GM12891 (cell line): ENCODE results near the gene FNIP1.
"Not testable (repeated sequence)": the region's sequence is repeated elsewhere in the genome, so short reads cannot be mapped to it uniquely, and the experiment has no call there.

Experiments
- DNase-seq: peaks from one replicate; pipeline ENCODE4 v3.0.0; 2011; ENCODE audit warnings: low spot score; ENCODE audit not compliant: insufficient read length
- FAIRE-seq: peaks from 2 replicates; lab custom pipeline; 2011; peaks lifted over from hg19 to GRCh38; lab: Jason Lieb, UNC
- PAX5 ChIP-seq: IDR thresholded peaks from 2 replicates; pipeline ENCODE4 v1.6.1; 2011; ENCODE audit warnings: low read length, moderate library complexity, mild to moderate bottlenecking; ENCODE audit not compliant: insufficient read depth, severe bottlenecking
- POLR2A ChIP-seq: IDR thresholded peaks from 2 replicates; pipeline ENCODE4 v1.6.1; 2011; ENCODE audit warnings: low read depth, low read length, control low read depth
- POLR2AphosphoS5 ChIP-seq: IDR thresholded peaks from 2 replicates; pipeline ENCODE4 v1.6.1; 2011; ENCODE audit warnings: low read depth, low read length, control low read depth
- POU2F2 ChIP-seq: IDR thresholded peaks from 2 replicates; pipeline ENCODE4 v1.6.1; 2011; ENCODE audit warnings: low read depth, mild to moderate bottlenecking, control low read depth, low read length, moderate library complexity
- SPI1 ChIP-seq: IDR thresholded peaks from 2 replicates; pipeline ENCODE4 v1.6.1; 2011; ENCODE audit warnings: low read depth, low read length, control low read depth
- TAF1 ChIP-seq: IDR thresholded peaks from 2 replicates; pipeline ENCODE4 v1.6.1; 2011; ENCODE audit warnings: low read depth, low read length, control low read depth

FNIP1 gene

GRCh38 chr5:131634666-131634995, 162.2 kb downstream of the FNIP1 start:
- TF ChIP-seq POLR2AphosphoS5 = no peak
- TF ChIP-seq POLR2A = no peak
- no peak for TF ChIP-seq POU2F2
- no peak for TF ChIP-seq TAF1
- no peak for TF ChIP-seq PAX5
- TF ChIP-seq SPI1 = no peak
- FAIRE-seq = no peak

GRCh38 chr5:131634238-131634637, 162.6 kb downstream of the FNIP1 start:
- peak; percentile 13 for FAIRE-seq
- no peak for TF ChIP-seq TAF1
- TF ChIP-seq POU2F2 = no peak
- TF ChIP-seq POLR2A = no peak
- no peak for TF ChIP-seq PAX5
- no peak for TF ChIP-seq SPI1
- TF ChIP-seq POLR2AphosphoS5 = no peak
- no peak for DNase-seq

More at GRCh38 chr5:131634666-131634995, 162.2 kb downstream of the FNIP1 start:
- DNase-seq = no peak

- FAIRE-seq (no peak), DNase-seq (no peak)
- TF ChIP-seq POLR2A (no peak), PAX5 (no peak), POLR2AphosphoS5 (no peak), SPI1 (no peak), POU2F2 (no peak), TAF1 (no peak)
Measured at GRCh38 chr5:131633830-131634229, 163.0 kb downstream of the FNIP1 start.

GRCh38 chr5:131630963-131631350, 165.9 kb downstream of the FNIP1 start:
- TF ChIP-seq SPI1 (no peak), POU2F2 (no peak), TAF1 (no peak), PAX5 (no peak), POLR2A (no peak), POLR2AphosphoS5 (no peak)
- DNase-seq (no peak), FAIRE-seq (no peak)

- FAIRE-seq = no peak
- no peak for TF ChIP-seq POLR2AphosphoS5
- TF ChIP-seq POLR2A = no peak
- no peak for TF ChIP-seq SPI1
- no peak for TF ChIP-seq PAX5
- TF ChIP-seq TAF1 = no peak
- no peak for DNase-seq
Measured at GRCh38 chr5:131630208-131630962, 166.4 kb downstream of the FNIP1 start.

GRCh38 chr5:131628990-131629389, 167.8 kb downstream of the FNIP1 start:
- no peak for FAIRE-seq
- DNase-seq = no peak
- TF ChIP-seq POLR2AphosphoS5 (no peak), TAF1 (no peak), POLR2A (no peak), POU2F2 (no peak), SPI1 (no peak), PAX5 (no peak)

GRCh38 chr5:131627207-131627865, 169.5 kb downstream of the FNIP1 start:
- DNase-seq (no peak), FAIRE-seq (peak; percentile 13)
- TF ChIP-seq POLR2AphosphoS5 = no peak
- TF ChIP-seq SPI1 = no peak
- no peak for TF ChIP-seq POLR2A
- no peak for TF ChIP-seq PAX5
- no peak for TF ChIP-seq TAF1
- TF ChIP-seq POU2F2 = no peak

- no peak for DNase-seq
- FAIRE-seq = no peak
- TF ChIP-seq TAF1 (no peak), POLR2AphosphoS5 (no peak), PAX5 (no peak), POLR2A (no peak), SPI1 (no peak), POU2F2 (no peak)
Measured at GRCh38 chr5:131622633-131623032, 174.2 kb downstream of the FNIP1 start.

GRCh38 chr5:131621164-131621563, 175.7 kb downstream of the FNIP1 start:
- not testable (repeated sequence) for FAIRE-seq, DNase-seq

GRCh38 chr5:131619102-131619501, 177.7 kb downstream of the FNIP1 start:
- DNase-seq (no peak), FAIRE-seq (no peak)
- TF ChIP-seq PAX5 (no peak), TAF1 (no peak), POU2F2 (no peak), POLR2A (no peak), SPI1 (no peak), POLR2AphosphoS5 (no peak)

GRCh38 chr5:131617140-131617822, 179.5 kb downstream of the FNIP1 start:
- no peak for FAIRE-seq
- DNase-seq = no peak
- TF ChIP-seq POLR2AphosphoS5 = no peak
